Muscle of arm (tissue), 12 donors: ENCODE data around the gene OR6B1. TPM values are rescaled to one million over a fixed set of nuclear protein-coding genes. Genes with fewer than 3 reads are reported as not detected.
"Not testable (repeated sequence)": the region's sequence is repeated elsewhere in the genome, so short reads cannot be mapped to it uniquely, and the experiment has no call there.

Source experiments
- DNase-seq: peaks from one replicate; pipeline ENCODE4 v3.0.0-alpha.2; 2013
- polyA plus RNA-seq, 12 donors: library from polyadenylated mRNA; unstranded; fragments of 120-200 nt; gene quantifications; one replicate each; pipeline ENCODE4 v1.2.1, GENCODE V29; 2013; ENCODE audit not compliant: insufficient read length in 12 of 12

OR6B1 gene
- polyA plus RNA-seq, 12 donors = not detected

GRCh38 chr7:144038887-144039286 is 38.8 kb downstream of the OR6B1 start:
- DNase-seq = no peak

- DNase-seq = no peak
Observed at GRCh38 chr7:144048648-144049047, 48.5 kb downstream of the OR6B1 start, which contains the start of gene OR2A5. Gene OR2A5, plus strand, starts transcription at chr7:144048948. Its CDS starts 1,454 bp downstream, at chr7:144050402.

- no peak for DNase-seq
Observed at GRCh38 chr7:144049491-144049890, 49.4 kb downstream of the OR6B1 start.

- DNase-seq = no peak
Observed at GRCh38 chr7:144050093-144050492, 50.0 kb downstream of the OR6B1 start.

- not testable (repeated sequence) for DNase-seq
Observed at GRCh38 chr7:144050884-144051283, 50.8 kb downstream of the OR6B1 start.

- no peak for DNase-seq
Observed at GRCh38 chr7:144057954-144058353, 57.8 kb downstream of the OR6B1 start.

Other genes starting within 250 kb of the OR6B1 start
- gene CTAGE6, start 242.6 kb upstream of the OR6B1 start, polyA plus RNA-seq = 1 to 10 TPM in 1 of 12 donors, under 1 TPM in 6, not detected in 5; 0.20 to 1.5 (median 0.31) TPM
- 100 to 1,000 TPM in 11 of 12 donors, not detected in 1; 108 to 248 (median 215) TPM for gene TCAF1, start 98.1 kb upstream of the OR6B1 start, polyA plus RNA-seq
- gene OR2F2, start 65.1 kb upstream of the OR6B1 start, polyA plus RNA-seq = not detected
- under 1 TPM in 4 of 12 donors, not detected in 8; 0.04 to 0.32 (median 0.05) TPM for gene OR2F1, start 45.5 kb upstream of the OR6B1 start, polyA plus RNA-seq
- gene OR2A5, start 48.6 kb downstream of the OR6B1 start, polyA plus RNA-seq = under 1 TPM in 2 of 12 donors, not detected in 10; 0.25 to 0.38 TPM
- not detected for gene OR2A25, start 69.5 kb downstream of the OR6B1 start, polyA plus RNA-seq
- under 1 TPM in 1 of 12 donors, not detected in 11; 0.04 TPM for gene OR2A12, start 86.0 kb downstream of the OR6B1 start, polyA plus RNA-seq
- not detected for gene OR2A2, start 109.3 kb downstream of the OR6B1 start, polyA plus RNA-seq
- gene OR2A14, start 122.9 kb downstream of the OR6B1 start, polyA plus RNA-seq = not detected
- 1 to 10 TPM in 5 of 12 donors, under 1 TPM in 4, not detected in 3; 0.45 to 5.2 (median 1.1) TPM for gene CTAGE4, start 183.1 kb downstream of the OR6B1 start, polyA plus RNA-seq
- 10 to 100 TPM in 1 of 12 donors, 1 to 10 TPM in 8, under 1 TPM in 2, not detected in 1; 0.82 to 12.9 (median 1.5) TPM for gene ARHGEF35, start 195.5 kb downstream of the OR6B1 start, polyA plus RNA-seq
- 1 to 10 TPM in 2 of 12 donors, under 1 TPM in 8, not detected in 2; 0.07 to 1.3 (median 0.41) TPM for gene OR2A42, start 239.3 kb downstream of the OR6B1 start, polyA plus RNA-seq